Peyer's patch (tissue), 4 donors: ENCODE data around the gene KCNMA1. TPM values are rescaled to one million over a fixed set of nuclear protein-coding genes. Genes with fewer than 3 reads are reported as not detected.

ENCODE experiments used
- DNase-seq, 3 donors: peaks; one replicate each; pipeline ENCODE4 v3.0.0-alpha.2; 2017 to 2019
- H3K27ac ChIP-seq, 4 donors: fragments of 200-600 bp; sonication (generic); one replicate each; pipeline ENCODE4 v1.5.1; 2016 to 2019
- H3K27me3 ChIP-seq, 2 donors: fragments of 200-600 bp; sonication (generic); one replicate each; pipeline ENCODE4 v1.5.1; 2019
- H3K36me3 ChIP-seq, 3 donors: fragments of 200-600 bp; sonication (generic); one replicate each; pipeline ENCODE4 v1.5.1; 2016 to 2019
- H3K4me1 ChIP-seq, 4 donors: fragments of 200-600 bp; sonication (generic); one replicate each; pipeline ENCODE4 v1.5.1; 2016 to 2019
- H3K4me3 ChIP-seq, 4 donors: fragments of 200-600 bp; sonication (generic); 1 replicate in 3 of 4; 2 replicates in 1 of 4; pipeline ENCODE4 v1.5.1; 2016 to 2019; ENCODE audit warnings: mild to moderate bottlenecking in 1 of 4
- H3K9me3 ChIP-seq, 4 donors: fragments of 200-600 bp; sonication (generic); one replicate each; pipeline ENCODE4 v1.5.1; 2016 to 2019; ENCODE audit warnings: mild to moderate bottlenecking in 1 of 4
- CTCF ChIP-seq, 6 experiments: fragments of 450-650 bp in 4 of 6; fragments of 200-600 bp in 2 of 6; sonication (generic) in 1 of 6; IDR thresholded peaks; one replicate each; pipeline ENCODE4 v1.5.1; 2017 to 2019; ENCODE audit warnings: antibody characterized with exemption in 6 of 6, mild to moderate bottlenecking in 3 of 6, moderate library complexity in 1 of 6
- POLR2A ChIP-seq, 2 donors: fragments of 450-650 bp; IDR thresholded peaks; one replicate each; pipeline ENCODE4 v1.5.1; 2017; ENCODE audit warnings: antibody characterized with exemption in 2 of 2, mild to moderate bottlenecking in 2 of 2, moderate library complexity in 2 of 2
- total RNA-seq, 4 donors: library from RNA; depleted of rRNA; stranded (reverse); fragments of >200 nt; gene quantifications; one replicate each; pipeline ENCODE4 v1.1.0, GENCODE V29; 2016

Gene KCNMA1
- total RNA-seq, 4 donors from 2014 or later: 17.8 to 29.1 (median 23.9) TPM

GRCh38 chr10:77079592-77080300 lies 557.9 kb downstream of the KCNMA1 start:
- Histone ChIP-seq H3K9me3 (no peaks in the 10 kb centered on the region), H3K27me3 (no peaks in the 10 kb centered on the region), H3K4me3 (no peak overlapping the region), H3K36me3 (no peaks in the 10 kb centered on the region), H3K4me1 (peaks cover 0 to 4% (median 0%) of the 10 kb centered on the region in 4 donors), H3K27ac (no peak overlapping the region)
- DNase-seq: no peak
- TF ChIP-seq POLR2A (IDR thresholded peaks at IDR 0.05): no peak
- no peak for TF ChIP-seq CTCF (IDR thresholded peaks at IDR 0.05)

- no peak for DNase-seq
- no peak overlapping the region for H3K4me3 ChIP-seq
- no peaks in the 10 kb centered on the region for H3K9me3 ChIP-seq
- no peaks in the 10 kb centered on the region for H3K4me1 ChIP-seq
- H3K27ac ChIP-seq: no peak overlapping the region
- no peaks in the 10 kb centered on the region for H3K36me3 ChIP-seq
- no peak for TF ChIP-seq CTCF (IDR thresholded peaks at IDR 0.05)
- no peak for TF ChIP-seq POLR2A (IDR thresholded peaks at IDR 0.05)
- no peaks in the 10 kb centered on the region for H3K27me3 ChIP-seq
Measured at GRCh38 chr10:77077316-77077945, 560.2 kb downstream of the KCNMA1 start.

DNA sequence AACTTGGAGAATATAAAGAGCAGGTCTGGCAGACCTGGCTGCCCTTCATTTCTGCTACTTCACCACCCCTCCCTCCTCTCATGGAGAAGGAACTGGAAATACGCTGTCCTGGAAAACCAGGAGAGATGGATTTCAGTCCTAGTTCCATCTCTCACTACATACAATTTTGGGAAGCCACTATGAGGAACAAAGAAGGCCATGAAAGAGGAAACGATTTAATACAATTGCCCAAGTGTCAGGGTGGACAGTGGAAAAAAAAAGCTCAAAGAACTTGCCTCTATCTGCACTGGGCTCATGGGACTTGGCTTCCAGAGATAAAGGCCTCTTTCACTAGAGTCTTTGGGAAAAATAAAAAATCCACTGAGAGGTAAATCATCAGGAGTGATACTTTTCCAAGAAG lies 561.7 kb downstream of the KCNMA1 start:
- Histone ChIP-seq H3K27me3 (no peaks in the 10 kb centered on the region), H3K4me3 (no peak overlapping the region), H3K27ac (no peak overlapping the region), H3K36me3 (no peaks in the 10 kb centered on the region), H3K9me3 (no peaks in the 10 kb centered on the region), H3K4me1 (no peaks in the 10 kb centered on the region)
- TF ChIP-seq CTCF (IDR thresholded peaks at IDR 0.05) (no peak), POLR2A (IDR thresholded peaks at IDR 0.05) (no peak)
- DNase-seq: no peak

DNA sequence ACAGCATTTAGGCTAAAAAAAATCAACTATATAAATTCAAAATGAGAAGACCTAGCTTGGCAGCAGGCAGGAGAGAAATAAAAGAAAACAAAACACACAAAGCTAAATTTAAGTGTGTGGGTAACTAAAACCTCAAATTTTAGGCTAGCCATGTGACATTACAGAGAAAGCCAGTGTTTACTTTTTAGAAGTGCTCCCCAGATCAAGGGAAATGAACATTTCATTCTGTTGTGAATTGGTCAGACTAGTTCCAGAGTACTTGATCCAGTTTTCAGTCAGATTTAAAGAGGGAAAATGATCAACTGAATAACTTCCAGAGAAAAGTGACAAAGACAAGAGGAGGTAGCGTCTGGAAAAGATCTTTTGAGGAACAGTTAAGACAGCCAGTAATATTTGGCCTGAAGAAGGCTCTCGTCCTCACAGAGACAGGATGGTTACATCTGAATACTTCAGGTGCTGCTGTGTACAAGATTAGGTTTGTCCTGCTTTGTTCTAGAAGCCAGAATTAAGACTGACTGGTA lies 563.4 kb downstream of the KCNMA1 start:
- TF ChIP-seq CTCF (IDR thresholded peaks at IDR 0.05): no peak
- no peak for TF ChIP-seq POLR2A (IDR thresholded peaks at IDR 0.05)
- no peaks in the 10 kb centered on the region for H3K4me1 ChIP-seq
- DNase-seq: no peak
- no peaks in the 10 kb centered on the region for H3K36me3 ChIP-seq
- H3K27me3 ChIP-seq: no peaks in the 10 kb centered on the region
- H3K4me3 ChIP-seq: no peak overlapping the region
- H3K9me3 ChIP-seq: no peaks in the 10 kb centered on the region
- H3K27ac ChIP-seq: peak overlapping the region in 1 of 4 donors; percentile 61

- Histone ChIP-seq H3K4me1 (no peaks in the 10 kb centered on the region), H3K27ac (peak overlapping the region in 1 of 4 donors; percentile 61), H3K9me3 (no peaks in the 10 kb centered on the region), H3K4me3 (no peak overlapping the region), H3K27me3 (no peaks in the 10 kb centered on the region), H3K36me3 (no peaks in the 10 kb centered on the region)
- TF ChIP-seq CTCF (IDR thresholded peaks at IDR 0.05) (no peak), POLR2A (IDR thresholded peaks at IDR 0.05) (no peak)
- no peak for DNase-seq
Measured at GRCh38 chr10:77073663-77073960, 564.0 kb downstream of the KCNMA1 start.
